Measurements from ENCODE around the gene PRDM15. TPM values are rescaled to one million over a fixed set of nuclear protein-coding genes. Genes with fewer than 3 reads are reported as not detected.

Gene PRDM15
- total RNA-seq, 1 experiment from 2014 or later = 5.7 TPM

DNA sequence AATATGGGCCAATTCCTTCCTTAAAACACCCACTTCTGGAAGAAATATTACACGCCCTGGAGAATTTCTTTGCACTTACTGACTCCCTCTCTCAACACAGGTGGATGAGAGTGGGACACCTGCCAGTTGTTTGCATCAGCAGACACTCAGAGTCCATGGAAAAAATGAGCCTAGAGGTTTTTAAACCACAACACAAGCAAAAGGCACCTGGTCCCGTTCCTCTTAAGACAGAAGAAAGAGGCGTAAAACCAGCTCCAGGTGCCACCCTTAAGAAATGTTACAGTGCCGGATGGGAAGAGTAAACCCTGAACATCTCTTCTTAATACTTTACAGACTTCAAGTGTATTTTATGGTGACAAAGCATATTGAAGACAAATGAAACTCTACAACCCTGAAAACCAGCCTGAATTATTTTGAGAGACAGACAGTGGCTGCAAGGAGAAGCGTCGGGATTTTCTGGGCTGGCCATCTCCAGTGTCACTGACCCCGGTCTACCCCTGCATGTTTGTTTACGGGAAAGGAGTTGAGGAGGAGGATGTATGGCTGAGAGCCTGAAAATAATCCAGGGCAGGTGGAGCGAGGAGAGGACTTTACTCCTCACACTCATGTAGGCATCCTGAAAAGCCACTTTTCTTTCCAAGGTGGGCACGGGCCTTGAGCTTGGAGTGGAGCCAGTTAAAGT lies 104.5 kb downstream of the PRDM15 start:
- peaks cover 18% of the 10 kb centered on the region for H3K4me1 Mint-ChIP-seq (ENCODE audit: insufficient read depth, unreplicated experiment)
- TF ChIP-seq, protein P1, sequence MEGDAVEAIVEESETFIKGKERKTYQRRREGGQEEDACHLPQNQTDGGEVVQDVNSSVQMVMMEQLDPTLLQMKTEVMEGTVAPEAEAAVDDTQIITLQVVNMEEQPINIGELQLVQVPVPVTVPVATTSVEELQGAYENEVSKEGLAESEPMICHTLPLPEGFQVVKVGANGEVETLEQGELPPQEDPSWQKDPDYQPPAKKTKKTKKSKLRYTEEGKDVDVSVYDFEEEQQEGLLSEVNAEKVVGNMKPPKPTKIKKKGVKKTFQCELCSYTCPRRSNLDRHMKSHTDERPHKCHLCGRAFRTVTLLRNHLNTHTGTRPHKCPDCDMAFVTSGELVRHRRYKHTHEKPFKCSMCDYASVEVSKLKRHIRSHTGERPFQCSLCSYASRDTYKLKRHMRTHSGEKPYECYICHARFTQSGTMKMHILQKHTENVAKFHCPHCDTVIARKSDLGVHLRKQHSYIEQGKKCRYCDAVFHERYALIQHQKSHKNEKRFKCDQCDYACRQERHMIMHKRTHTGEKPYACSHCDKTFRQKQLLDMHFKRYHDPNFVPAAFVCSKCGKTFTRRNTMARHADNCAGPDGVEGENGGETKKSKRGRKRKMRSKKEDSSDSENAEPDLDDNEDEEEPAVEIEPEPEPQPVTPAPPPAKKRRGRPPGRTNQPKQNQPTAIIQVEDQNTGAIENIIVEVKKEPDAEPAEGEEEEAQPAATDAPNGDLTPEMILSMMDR (IDR thresholded peaks at IDR 0.05; ENCODE audit: unreplicated experiment) = no peak
- CTCF ChIA-PET = interaction anchor here (0.7 to 5.3 kb wide), 4 partner anchors 14 to 163 kb away, joined by 4 to 106 read pairs (median 14); no protein-coding TSS in a partner anchor
- POLR2A ChIA-PET = interaction anchor here (0.8 to 6.4 kb wide), 3 partner anchors 10 to 159 kb away, joined by 5 to 98 read pairs (median 10); partner anchors contain the start of gene RIPK4
- BruUV-seq (replicated peaks) = no TSS peak
- H3K9me3 Mint-ChIP-seq (ENCODE audit: unreplicated experiment) = no peaks in the 10 kb centered on the region
- H3K27ac Mint-ChIP-seq (ENCODE audit: low read depth, unreplicated experiment) = no peak overlapping the region
- H3K4me3 Mint-ChIP-seq (ENCODE audit: unreplicated experiment) = no peak overlapping the region
- H3K36me3 Mint-ChIP-seq (ENCODE audit: insufficient read depth, unreplicated experiment) = no peaks in the 10 kb centered on the region
- no peaks in the 10 kb centered on the region for H3K27me3 Mint-ChIP-seq (ENCODE audit: insufficient read depth, unreplicated experiment)
- DNase-seq (ENCODE audit: unreplicated experiment) = no peak
- intact Hi-C loops (cut with micrococcal nuclease) = loop anchor here (10.0 kb wide), 1 partner anchor 490 kb away; no protein-coding TSS in a partner anchor

DNA sequence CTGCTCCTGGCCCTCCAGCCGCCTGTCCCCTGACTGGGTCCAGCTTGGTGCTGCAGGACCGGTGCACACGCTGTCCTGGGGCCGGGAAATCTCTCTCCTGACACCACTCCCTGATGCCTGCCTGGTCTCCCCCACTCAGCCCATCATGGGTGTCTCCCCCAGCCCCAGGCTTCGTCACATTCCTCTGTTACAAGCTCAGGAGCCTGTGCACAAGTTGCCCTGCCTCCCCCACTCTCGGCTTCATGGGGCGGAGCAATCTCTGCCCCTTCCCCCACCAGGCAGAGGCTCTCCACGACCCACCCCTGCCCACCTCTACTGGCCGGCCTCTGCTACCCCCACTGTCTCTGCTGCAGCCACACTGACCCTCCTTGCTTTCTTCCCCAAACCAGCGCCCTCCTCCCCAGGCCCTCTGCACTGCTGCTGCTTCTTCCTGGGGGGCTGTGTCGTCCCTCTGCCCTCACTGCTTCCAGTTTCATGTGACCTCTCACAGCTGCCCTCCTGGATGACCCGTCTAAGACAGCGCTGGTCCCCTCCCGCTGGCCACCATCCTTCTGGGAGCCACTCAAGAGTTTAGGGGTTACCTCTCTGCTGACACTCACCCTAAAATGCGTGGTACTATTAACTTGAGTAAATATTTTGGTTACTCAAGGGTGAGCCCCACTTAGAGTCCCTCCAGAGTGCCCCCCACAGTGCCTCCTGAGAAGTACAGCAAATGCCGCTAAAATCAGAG lies 106.6 kb downstream of the PRDM15 start:
- Mint-ChIP-seq H3K27ac (ENCODE audit: low read depth, unreplicated experiment) (no peak overlapping the region), H3K4me1 (ENCODE audit: insufficient read depth, unreplicated experiment) (peaks cover 23% of the 10 kb centered on the region), H3K4me3 (ENCODE audit: unreplicated experiment) (no peak overlapping the region), H3K9me3 (ENCODE audit: unreplicated experiment) (no peaks in the 10 kb centered on the region), H3K27me3 (ENCODE audit: insufficient read depth, unreplicated experiment) (no peaks in the 10 kb centered on the region), H3K36me3 (ENCODE audit: insufficient read depth, unreplicated experiment) (peaks cover 5% of the 10 kb centered on the region)
- BruUV-seq (replicated peaks) = no TSS peak
- intact Hi-C loops (cut with micrococcal nuclease) = loop anchor here (10.0 kb wide), 1 partner anchor 488 kb away; no protein-coding TSS in a partner anchor
- TF ChIP-seq, protein P1 (IDR thresholded peaks at IDR 0.05; ENCODE audit: unreplicated experiment) = no peak
- POLR2A ChIA-PET = interaction anchor here (1.4 kb wide), 1 partner anchor 11 kb away, joined by 4 read pairs; no protein-coding TSS in a partner anchor
- DNase-seq (ENCODE audit: unreplicated experiment) = no peak
- CTCF ChIA-PET = interaction anchor here (1.2 to 1.7 kb wide), 2 partner anchors 159 to 489 kb away, joined by 4 to 5 read pairs; no protein-coding TSS in a partner anchor

DNA sequence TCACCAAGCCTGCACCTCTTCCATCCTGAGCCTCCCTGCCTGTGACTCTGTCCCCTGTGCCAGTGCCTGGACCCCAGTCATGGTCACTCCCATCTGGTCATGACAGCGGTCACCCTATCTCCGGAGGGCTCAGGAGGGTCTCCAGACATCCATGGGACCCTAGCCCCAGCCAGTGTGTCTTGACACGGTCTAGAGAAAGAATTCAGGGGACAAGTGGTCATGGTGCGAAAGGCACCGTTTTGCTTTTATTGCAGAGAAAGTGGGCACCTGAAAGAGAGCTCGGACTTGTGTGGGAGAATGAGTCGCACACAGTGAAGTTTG lies 107.6 kb downstream of the PRDM15 start:
- CTCF ChIA-PET = interaction anchor here (0.6 to 1.7 kb wide), 5 partner anchors 48 to 488 kb away, joined by 3 to 5 read pairs (median 4); no protein-coding TSS in a partner anchor
- no peak for DNase-seq (ENCODE audit: unreplicated experiment)
- Mint-ChIP-seq H3K27me3 (ENCODE audit: insufficient read depth, unreplicated experiment) (no peaks in the 10 kb centered on the region), H3K36me3 (ENCODE audit: insufficient read depth, unreplicated experiment) (peaks cover 13% of the 10 kb centered on the region), H3K9me3 (ENCODE audit: unreplicated experiment) (no peaks in the 10 kb centered on the region), H3K27ac (ENCODE audit: low read depth, unreplicated experiment) (no peak overlapping the region), H3K4me1 (ENCODE audit: insufficient read depth, unreplicated experiment) (peaks cover 23% of the 10 kb centered on the region), H3K4me3 (ENCODE audit: unreplicated experiment) (no peak overlapping the region)
- intact Hi-C loops (cut with micrococcal nuclease) = loop anchor here (10.0 kb wide), 1 partner anchor 487 kb away; no protein-coding TSS in a partner anchor
- TF ChIP-seq, protein P1 (IDR thresholded peaks at IDR 0.05; ENCODE audit: unreplicated experiment) = no peak
- BruUV-seq (replicated peaks) = no TSS peak
- POLR2A ChIA-PET = interaction anchor here (1.4 to 11.6 kb wide), 2 partner anchors 10 to 15 kb away, joined by 4 to 136 read pairs; no protein-coding TSS in a partner anchor

All from MCF 10A (cell line).